Neural cell (in vitro differentiated cells): ENCODE data around the gene IL23R. TPM values are rescaled to one million over a fixed set of nuclear protein-coding genes. Genes with fewer than 3 reads are reported as not detected.

Experiments used
- H2AFZ ChIP-seq: fragments of 200-600, 300-800 bp; sonication (generic), shearing (Covaris generic); 2 replicates; pipeline ENCODE4 v1.6.0; 2014; ENCODE audit warnings: low read depth, mild to moderate bottlenecking, antibody characterized with exemption, low read length, moderate library complexity
- H3F3A ChIP-seq: fragments of 200-600 bp; shearing (Covaris generic); 2 replicates; pipeline ENCODE4 v1.6.1; 2016; ENCODE audit warnings: mild to moderate bottlenecking, moderate library complexity, mixed read lengths, antibody characterized with exemption, low read length; ENCODE audit not compliant: insufficient read depth, poor library complexity, severe bottlenecking
- H3K27ac ChIP-seq: fragments of 200-600, 300-800 bp; sonication (generic), shearing (Covaris generic); 2 replicates; pipeline ENCODE4 v1.5.1; 2014; ENCODE audit warnings: mild to moderate bottlenecking, low read length, moderate library complexity
- H3K27me3 ChIP-seq: fragments of 300-800, 200-600 bp; sonication (generic), shearing (Covaris generic); 2 replicates; pipeline ENCODE4 v1.6.0; 2014; ENCODE audit warnings: mild to moderate bottlenecking, low read depth, low read length, moderate library complexity; ENCODE audit not compliant: insufficient read depth
- H3K36me3 ChIP-seq: fragments of 300-800, 200-600 bp; sonication (generic), shearing (Covaris generic); 2 replicates; pipeline ENCODE4 v1.5.1; 2014; ENCODE audit warnings: mild to moderate bottlenecking, antibody characterized with exemption, low read length, moderate library complexity; ENCODE audit not compliant: insufficient read depth
- H3K4me2 ChIP-seq: fragments of 300-800, 200-600 bp; sonication (generic), shearing (Covaris generic); 2 replicates; pipeline ENCODE4 v1.6.0; 2014; ENCODE audit warnings: mild to moderate bottlenecking, low read length
- H3K4me3 ChIP-seq: fragments of 300-800, 200-600 bp; sonication (generic), shearing (Covaris generic); 2 replicates; pipeline ENCODE4 v1.5.1; 2014; ENCODE audit warnings: mild to moderate bottlenecking, low read length, moderate library complexity
- H3K79me2 ChIP-seq: fragments of 200-600 bp; shearing (Covaris generic); replicated peaks from 2 replicates; pipeline ENCODE4 v1.6.0; 2014; ENCODE audit warnings: mild to moderate bottlenecking, low read length, moderate library complexity; ENCODE audit not compliant: insufficient read depth
- H3K9ac ChIP-seq: fragments of 300-800, 200-600 bp; sonication (generic), shearing (Covaris generic); 2 replicates; pipeline ENCODE4 v1.6.1; 2016; ENCODE audit warnings: mild to moderate bottlenecking, low read length, mixed read lengths
- H3K9me2 ChIP-seq: fragments of 200-600 bp; shearing (Covaris generic); 2 replicates; pipeline ENCODE4 v1.6.1; 2016; ENCODE audit warnings: mild to moderate bottlenecking, low read length, mixed read lengths; ENCODE audit not compliant: insufficient read depth
- H3K9me3 ChIP-seq: fragments of 200-600, 300-800 bp; sonication (generic), shearing (Covaris generic); 2 replicates; pipeline ENCODE4 v1.6.1; 2016; ENCODE audit warnings: mild to moderate bottlenecking, mixed run types, low read length, moderate library complexity, mixed read lengths
- H4K20me1 ChIP-seq: fragments of 200-600 bp; shearing (Covaris generic); 2 replicates; pipeline ENCODE4 v1.6.1; 2016; ENCODE audit warnings: mild to moderate bottlenecking, mixed run types; ENCODE audit not compliant: insufficient read depth
- CTCF ChIP-seq: fragments of 450-650 bp; IDR thresholded peaks from 2 replicates; pipeline ENCODE4 v1.5.1; 2014; ENCODE audit warnings: antibody characterized with exemption, mild to moderate bottlenecking, moderate library complexity; ENCODE audit not compliant: poor library complexity, severe bottlenecking
- EP300 ChIP-seq: fragments of 450-650 bp; conservative IDR thresholded peaks from 2 replicates; pipeline ENCODE4 v1.6.1; 2014; ENCODE audit warnings: antibody characterized with exemption, mild to moderate bottlenecking, moderate library complexity; ENCODE audit not compliant: poor library complexity, severe bottlenecking
- EZH2 ChIP-seq: fragments of 200-600, 300-800 bp; shearing (Covaris generic), sonication (generic); IDR thresholded peaks from 2 replicates; pipeline ENCODE4 v1.6.1; 2014; ENCODE audit warnings: antibody characterized with exemption, low read length, borderline replicate concordance, mild to moderate bottlenecking; ENCODE audit not compliant: insufficient read depth, poor library complexity, severe bottlenecking
- MXI1 ChIP-seq: fragments of 450-650 bp; conservative IDR thresholded peaks from 2 replicates; pipeline ENCODE4 v1.6.1; 2014; ENCODE audit warnings: antibody characterized with exemption, mild to moderate bottlenecking; ENCODE audit not compliant: poor library complexity, severe bottlenecking
- POLR2AphosphoS5 ChIP-seq: IDR thresholded peaks from 2 replicates; pipeline ENCODE4 v1.6.1; 2012
- RAD21 ChIP-seq: fragments of 450-650 bp; conservative IDR thresholded peaks from 2 replicates; pipeline ENCODE4 v1.6.1; 2014; ENCODE audit warnings: antibody characterized with exemption, mild to moderate bottlenecking, moderate library complexity
- REST ChIP-seq: IDR thresholded peaks from 2 replicates; pipeline ENCODE4 v1.6.1; 2012; ENCODE audit warnings: borderline replicate concordance
- SMC3 ChIP-seq: fragments of 450-650 bp; conservative IDR thresholded peaks from 2 replicates; pipeline ENCODE4 v1.6.1; 2014; ENCODE audit warnings: antibody characterized with exemption, mild to moderate bottlenecking, moderate library complexity; ENCODE audit not compliant: poor library complexity
- TAF1 ChIP-seq: IDR thresholded peaks from 2 replicates; pipeline ENCODE4 v1.6.1; 2012; ENCODE audit warnings: low read depth
- polyA plus RNA-seq: library from polyadenylated mRNA; depleted of rRNA; stranded (reverse); fragments of >200 nt; gene quantifications from 2 replicates; pipeline ENCODE4 v1.2.3, GENCODE V29; 2014

The IL23R gene
- polyA plus RNA-seq, 1 donor from 2014 or later = not detected

- no peak overlapping the region for H2AFZ ChIP-seq
Measured at GRCh38 chr1:67290236-67290635, 124.0 kb downstream of the IL23R start.

GRCh38 chr1:67294836-67295617 is 128.8 kb downstream of the IL23R start:
- no peaks in the 10 kb centered on the region for H4K20me1 ChIP-seq
- no peaks in the 10 kb centered on the region for H3K36me3 ChIP-seq
- no peaks in the 10 kb centered on the region for H3K79me2 ChIP-seq
- H3K9me3 ChIP-seq = no peaks in the 10 kb centered on the region
- H3K4me2 ChIP-seq = no peak overlapping the region
- H3K4me3 ChIP-seq = no peak overlapping the region
- H3K27me3 ChIP-seq = no peaks in the 10 kb centered on the region
- no peaks in the 10 kb centered on the region for H3F3A ChIP-seq
- TF ChIP-seq CTCF (no peak), EZH2 (no peak), SMC3 (no peak), RAD21 (no peak), EP300 (no peak), TAF1 (no peak), MXI1 (no peak), REST (no peak), POLR2AphosphoS5 (no peak)
- no peak overlapping the region for H2AFZ ChIP-seq
- H3K9me2 ChIP-seq = no peaks in the 10 kb centered on the region
- no peak overlapping the region for H3K27ac ChIP-seq
- H3K9ac ChIP-seq = no peak overlapping the region

More at GRCh38 chr1:67290236-67290635, 124.0 kb downstream of the IL23R start:
- Histone ChIP-seq H3K4me2 (no peak overlapping the region), H3K9ac (no peak overlapping the region), H3K79me2 (no peaks in the 10 kb centered on the region), H4K20me1 (no peaks in the 10 kb centered on the region), H3K4me3 (no peak overlapping the region), H3K27me3 (no peaks in the 10 kb centered on the region), H3K9me2 (no peaks in the 10 kb centered on the region), H3K27ac (no peak overlapping the region), H3F3A (no peaks in the 10 kb centered on the region), H3K9me3 (no peaks in the 10 kb centered on the region), H3K36me3 (no peaks in the 10 kb centered on the region)
- TF ChIP-seq MXI1 = no peak
- no peak for TF ChIP-seq SMC3
- TF ChIP-seq RAD21 = no peak
